ENCODE data around the gene PQBP1.

PQBP1 gene

GRCh38 chrX:48920718-48921104, 23.0 kb downstream of the PQBP1 start:
- Histone ChIP-seq H4K20me1 (ENCODE audit: insufficient read depth, low read length, poor library complexity, severe bottlenecking) (peaks cover 5% of the 10 kb centered on the region), H3F3A (ENCODE audit: low read depth) (no peaks in the 10 kb centered on the region), H3K4me1 (ENCODE audit: insufficient read depth, low read length, poor library complexity, severe bottlenecking) (peaks cover 11% of the 10 kb centered on the region), H3K4me3 (ENCODE audit: low read length, poor library complexity, severe bottlenecking) (no peak overlapping the region), H3K79me2 (ENCODE audit: insufficient read depth, low read length) (peaks cover 10% of the 10 kb centered on the region; the same call in 1 of the 2 replicates), H3K27me3 (ENCODE audit: insufficient read depth, low read length, poor library complexity, severe bottlenecking) (no peaks in the 10 kb centered on the region), H3K4me2 (ENCODE audit: low read depth, low read length, poor library complexity, severe bottlenecking) (no peak overlapping the region), H3K9ac (ENCODE audit: low read depth, low read length, poor library complexity, severe bottlenecking) (no peak overlapping the region), H3K9me2 (replicated peaks; ENCODE audit: low read depth, low read length) (no peaks in the 10 kb centered on the region), H2AFZ (ENCODE audit: low read length) (no peak overlapping the region), H3K9me3 (ENCODE audit: insufficient read depth, low read depth, low read length) (no peaks in the 10 kb centered on the region), H3K36me3 (ENCODE audit: insufficient read depth, low read length) (peaks cover 19% of the 10 kb centered on the region; the same call in 1 of the 2 replicates)
- TF ChIP-seq CTCF (conservative IDR thresholded peaks at IDR 0.05; ENCODE audit: low read length) (no peak), EZH2phosphoT487 (IDR thresholded peaks at IDR 0.05; ENCODE audit: borderline replicate concordance) (no peak)

DNA sequence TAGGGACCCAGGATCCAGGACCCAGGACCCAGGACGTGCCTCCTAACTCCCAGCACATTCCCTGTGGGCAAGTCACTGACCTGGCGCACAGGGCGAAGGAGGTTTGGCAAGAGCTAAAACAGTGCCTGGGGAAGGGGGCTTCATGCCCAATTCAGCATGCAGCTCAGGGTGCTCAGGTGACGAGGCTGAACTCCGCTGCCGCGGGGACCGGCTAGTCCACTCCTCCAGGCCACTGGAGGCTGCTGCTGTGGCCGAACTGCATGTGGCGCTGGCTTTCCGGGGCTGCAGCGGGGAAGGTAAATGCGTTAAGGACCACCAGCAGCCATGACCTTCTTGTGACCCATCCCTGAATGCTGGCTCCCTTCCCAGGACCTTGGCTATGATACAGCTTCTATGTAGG, 26.0 kb downstream of the PQBP1 start:
- H3K4me1 ChIP-seq (ENCODE audit: insufficient read depth, low read length, poor library complexity, severe bottlenecking) = peaks cover 11% of the 10 kb centered on the region
- no peak overlapping the region for H3K9ac ChIP-seq (ENCODE audit: low read depth, low read length, poor library complexity, severe bottlenecking)
- no peaks in the 10 kb centered on the region for H3K79me2 ChIP-seq (ENCODE audit: insufficient read depth, low read length)
- H3K4me3 ChIP-seq (ENCODE audit: low read length, poor library complexity, severe bottlenecking) = no peak overlapping the region
- H2AFZ ChIP-seq (ENCODE audit: low read length) = no peak overlapping the region
- H3K27me3 ChIP-seq (ENCODE audit: insufficient read depth, low read length, poor library complexity, severe bottlenecking) = no peaks in the 10 kb centered on the region
- no peak for TF ChIP-seq CTCF (conservative IDR thresholded peaks at IDR 0.05; ENCODE audit: low read length)
- no peak for TF ChIP-seq EZH2phosphoT487 (IDR thresholded peaks at IDR 0.05; ENCODE audit: borderline replicate concordance)
- H4K20me1 ChIP-seq (ENCODE audit: insufficient read depth, low read length, poor library complexity, severe bottlenecking) = no peaks in the 10 kb centered on the region
- H3K9me3 ChIP-seq (ENCODE audit: insufficient read depth, low read depth, low read length) = no peaks in the 10 kb centered on the region
- peaks cover 23% of the 10 kb centered on the region; the same call in 1 of the 2 replicates for H3K36me3 ChIP-seq (ENCODE audit: insufficient read depth, low read length)
- H3F3A ChIP-seq (ENCODE audit: low read depth) = no peaks in the 10 kb centered on the region
- no peaks in the 10 kb centered on the region for H3K9me2 ChIP-seq (replicated peaks; ENCODE audit: low read depth, low read length)
- no peak overlapping the region for H3K4me2 ChIP-seq (ENCODE audit: low read depth, low read length, poor library complexity, severe bottlenecking)

- no peaks in the 10 kb centered on the region for H3K9me3 ChIP-seq (ENCODE audit: insufficient read depth, low read depth, low read length)
- TF ChIP-seq EZH2phosphoT487 (IDR thresholded peaks at IDR 0.05; ENCODE audit: borderline replicate concordance) = no peak
- no peak for TF ChIP-seq CTCF (conservative IDR thresholded peaks at IDR 0.05; ENCODE audit: low read length)
- H3K9ac ChIP-seq (ENCODE audit: low read depth, low read length, poor library complexity, severe bottlenecking) = no peak overlapping the region
Measured at GRCh38 chrX:48924270-48924669, 26.5 kb downstream of the PQBP1 start.

More at GRCh38 chrX:48924270-48924669, 26.5 kb downstream of the PQBP1 start:
- Histone ChIP-seq H3K4me1 (ENCODE audit: insufficient read depth, low read length, poor library complexity, severe bottlenecking) (peaks cover 9% of the 10 kb centered on the region), H3F3A (ENCODE audit: low read depth) (no peaks in the 10 kb centered on the region), H3K4me3 (ENCODE audit: low read length, poor library complexity, severe bottlenecking) (no peak overlapping the region), H4K20me1 (ENCODE audit: insufficient read depth, low read length, poor library complexity, severe bottlenecking) (no peaks in the 10 kb centered on the region), H2AFZ (ENCODE audit: low read length) (no peak overlapping the region), H3K4me2 (ENCODE audit: low read depth, low read length, poor library complexity, severe bottlenecking) (no peak overlapping the region), H3K27me3 (ENCODE audit: insufficient read depth, low read length, poor library complexity, severe bottlenecking) (no peaks in the 10 kb centered on the region), H3K9me2 (replicated peaks; ENCODE audit: low read depth, low read length) (no peaks in the 10 kb centered on the region), H3K36me3 (ENCODE audit: insufficient read depth, low read length) (peaks cover 23% of the 10 kb centered on the region; the same call in 1 of the 2 replicates), H3K79me2 (ENCODE audit: insufficient read depth, low read length) (no peaks in the 10 kb centered on the region)

Data from Loucy (cell line).